GM18858 (cell line): ENCODE data around the gene AFAP1.
"Not testable (repeated sequence)": the region's sequence is repeated elsewhere in the genome, so short reads cannot be mapped to it uniquely, and the experiment has no call there.

Source experiments
- ATAC-seq: cut with Tn5 transposase; IDR thresholded peaks from one replicate; pipeline ENCODE4 v1.9.1; 2021; ENCODE audit not compliant: unreplicated experiment

AFAP1 gene

GRCh38 chr4:7947927-7948326 is 8.3 kb upstream of the AFAP1 start:
- ATAC-seq = no peak

- ATAC-seq = no peak
Measured at GRCh38 chr4:7945709-7946380, 6.2 kb upstream of the AFAP1 start.

- no peak for ATAC-seq
Measured at GRCh38 chr4:7944599-7945220, 5.0 kb upstream of the AFAP1 start.

GRCh38 chr4:7943688-7944087 is 4.0 kb upstream of the AFAP1 start:
- ATAC-seq = not testable (repeated sequence)

- no peak for ATAC-seq
Measured at GRCh38 chr4:7943211-7943610, 3.5 kb upstream of the AFAP1 start.

- ATAC-seq = no peak
Measured at GRCh38 chr4:7941965-7942496, 2.4 kb upstream of the AFAP1 start.

GRCh38 chr4:7941111-7941964 is 1.7 kb upstream of the AFAP1 start:
- no peak for ATAC-seq

GRCh38 chr4:7938609-7939376 is 868 bp downstream of the AFAP1 start:
- ATAC-seq = no peak

- ATAC-seq = no peak
Measured at GRCh38 chr4:7938266-7938608, 1.4 kb downstream of the AFAP1 start.

GRCh38 chr4:7937006-7937405 is 2.7 kb downstream of the AFAP1 start:
- ATAC-seq = no peak

GRCh38 chr4:7933651-7934510 is 5.8 kb downstream of the AFAP1 start:
- ATAC-seq = no peak

GRCh38 chr4:7932287-7932686 is 7.4 kb downstream of the AFAP1 start:
- ATAC-seq = no peak

GRCh38 chr4:7929118-7929951 is 10.3 kb downstream of the AFAP1 start:
- no peak for ATAC-seq

GRCh38 chr4:7928711-7929110 is 10.9 kb downstream of the AFAP1 start:
- no peak for ATAC-seq

- no peak for ATAC-seq
Measured at GRCh38 chr4:7926822-7927221, 12.8 kb downstream of the AFAP1 start.

- no peak for ATAC-seq
Measured at GRCh38 chr4:7924570-7924969, 15.1 kb downstream of the AFAP1 start.

GRCh38 chr4:7924163-7924562 is 15.5 kb downstream of the AFAP1 start:
- ATAC-seq = no peak

- no peak for ATAC-seq
Measured at GRCh38 chr4:7922466-7922865, 17.2 kb downstream of the AFAP1 start.

GRCh38 chr4:7918981-7919380 is 20.7 kb downstream of the AFAP1 start:
- ATAC-seq = no peak
